Measurements from ENCODE around the gene SLC27A5. TPM values are rescaled to one million over a fixed set of nuclear protein-coding genes. Genes with fewer than 3 reads are reported as not detected.

Gene SLC27A5
- total and polyA plus RNA-seq, 2 of the 13 experiments (the other 11 are each of a cell fraction or from before 2014, with no cell fraction given): 30.3 to 40.2 TPM

DNA sequence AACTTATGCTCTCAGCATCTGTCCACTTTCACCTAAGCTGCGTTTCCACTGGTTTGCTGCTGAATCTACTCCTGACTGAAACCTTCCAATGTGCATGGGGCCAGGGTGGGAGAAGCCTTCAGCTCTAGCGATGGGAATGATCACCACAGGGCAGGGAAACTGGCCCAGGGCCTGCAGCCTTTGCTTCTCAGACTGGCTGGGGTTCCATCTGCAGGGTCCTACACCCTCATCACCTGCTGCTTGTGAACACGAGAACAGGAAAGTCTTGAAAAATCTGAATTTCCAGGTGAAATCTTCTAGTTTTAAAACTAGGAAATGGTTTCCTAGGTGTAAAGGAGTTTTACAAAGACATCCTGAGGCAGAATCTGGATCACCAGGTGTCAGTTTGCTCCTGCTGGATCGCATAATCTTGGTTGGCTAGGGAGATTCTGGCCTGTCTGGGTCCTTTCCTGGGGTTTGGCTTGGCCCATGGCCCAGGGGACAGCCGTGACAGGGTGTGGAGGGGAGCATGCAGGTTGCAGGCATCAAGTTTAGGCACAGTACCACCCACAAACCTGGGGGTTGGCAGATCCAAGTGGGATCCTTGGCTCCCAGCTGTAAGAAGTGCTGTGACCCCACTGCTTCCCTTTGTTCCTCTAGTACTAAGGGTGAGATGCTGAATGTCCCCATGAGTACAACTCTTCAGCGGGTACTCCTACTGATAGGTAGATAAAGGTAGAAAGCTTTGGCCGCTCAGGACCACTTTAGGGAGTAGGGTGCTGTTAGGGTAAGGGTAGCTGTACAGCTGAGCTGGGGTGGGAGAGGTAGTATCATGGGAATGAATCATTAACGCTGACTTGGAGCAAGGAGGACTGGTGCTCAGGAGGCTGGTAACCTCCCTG, 48.5 kb upstream of the SLC27A5 start (continued):
- TF ChIP-seq, protein P1, sequence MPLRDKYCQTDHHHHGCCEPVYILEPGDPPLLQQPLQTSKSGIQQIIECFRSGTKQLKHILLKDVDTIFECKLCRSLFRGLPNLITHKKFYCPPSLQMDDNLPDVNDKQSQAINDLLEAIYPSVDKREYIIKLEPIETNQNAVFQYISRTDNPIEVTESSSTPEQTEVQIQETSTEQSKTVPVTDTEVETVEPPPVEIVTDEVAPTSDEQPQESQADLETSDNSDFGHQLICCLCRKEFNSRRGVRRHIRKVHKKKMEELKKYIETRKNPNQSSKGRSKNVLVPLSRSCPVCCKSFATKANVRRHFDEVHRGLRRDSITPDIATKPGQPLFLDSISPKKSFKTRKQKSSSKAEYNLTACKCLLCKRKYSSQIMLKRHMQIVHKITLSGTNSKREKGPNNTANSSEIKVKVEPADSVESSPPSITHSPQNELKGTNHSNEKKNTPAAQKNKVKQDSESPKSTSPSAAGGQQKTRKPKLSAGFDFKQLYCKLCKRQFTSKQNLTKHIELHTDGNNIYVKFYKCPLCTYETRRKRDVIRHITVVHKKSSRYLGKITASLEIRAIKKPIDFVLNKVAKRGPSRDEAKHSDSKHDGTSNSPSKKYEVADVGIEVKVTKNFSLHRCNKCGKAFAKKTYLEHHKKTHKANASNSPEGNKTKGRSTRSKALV (CRISPR knock-in tag; IDR thresholded peaks at IDR 0.05): no peak
- TF ChIP-seq ZNF138 (CRISPR knock-in tag; IDR thresholded peaks at IDR 0.05; ENCODE audit: low read depth) (0 out of 2 replicates have a peak, but pooled peaks have one; percentile 8), ETV6 (CRISPR knock-in tag; conservative IDR thresholded peaks at IDR 0.05) (no peak)

DNA sequence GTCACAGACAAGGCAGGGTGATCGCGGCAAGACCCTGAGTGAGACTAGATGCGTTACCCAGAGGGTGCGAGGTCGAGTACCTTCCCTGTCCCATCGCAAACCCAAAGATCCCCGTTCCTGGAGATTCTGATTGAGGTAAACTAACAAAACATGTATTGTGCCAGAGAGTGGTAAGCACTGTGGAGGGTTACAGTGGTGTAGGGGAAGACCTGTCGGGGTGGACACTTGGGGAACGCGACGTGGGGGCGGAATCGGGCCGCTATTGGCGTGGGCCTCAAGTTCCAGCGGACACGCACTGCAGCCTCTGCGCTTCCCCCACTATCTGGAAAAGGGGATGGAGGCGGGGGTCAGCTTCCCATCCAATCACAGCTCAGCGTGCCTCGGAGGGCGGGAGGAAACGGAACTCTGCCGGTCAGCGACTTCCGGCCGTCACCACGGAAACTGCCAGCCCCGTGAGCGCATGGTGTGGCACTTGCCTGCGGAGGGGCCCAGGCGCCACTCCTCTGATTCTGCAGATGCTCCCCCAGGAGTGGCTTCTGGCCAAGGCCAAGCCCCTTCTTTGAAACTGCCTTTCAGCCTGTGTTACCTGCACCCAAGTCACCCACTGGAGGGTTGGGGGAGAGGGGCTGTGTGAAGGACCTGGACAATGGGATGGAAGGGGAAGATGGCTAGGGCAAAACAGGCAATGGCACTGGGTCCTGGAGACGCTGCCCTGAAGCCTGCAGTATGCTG, 47.6 kb upstream of the SLC27A5 start:
- H3K4me1 ChIP-seq (ENCODE audit: insufficient read depth, low read length): peaks cover 33% of the 10 kb centered on the region
- peak overlapping the region; percentile 96 for H3K27ac ChIP-seq (ENCODE audit: extremely low read length, insufficient read depth, low read length)
- peaks cover 8 to 9% of the 10 kb centered on the region in 2 experiments; a peak in 4 of 5 replicates for H3K36me3 ChIP-seq (replicated peaks in 1 of 2; ENCODE audit: control insufficient read depth in 1 of 2, insufficient read depth in 2 of 2, low read length in 2 of 2)
- intact Hi-C loops (cut with micrococcal nuclease; ENCODE audit: unreplicated experiment) (no loop called here), in situ Hi-C loops (cut with HindIII; ENCODE audit: extremely low pct_ligation_motif_present, low pct_unique_long_range_greater_than_20kb) (no loop called here)
- peak overlapping the region; percentile 71 to 84 (median 84) for H3K4me3 ChIP-seq (replicated peaks in 1 of 3; ENCODE audit: insufficient read depth in 1 of 3, low read depth in 2 of 3, low read length in 3 of 3)
- no peaks in the 10 kb centered on the region for H3K27me3 ChIP-seq (ENCODE audit: control insufficient read depth in 1 of 2, insufficient read depth in 2 of 2, low read length in 2 of 2)
- peak overlapping the region; percentile 95 for H3K4me2 ChIP-seq (ENCODE audit: low read depth, low read length)
- H3K79me2 ChIP-seq (ENCODE audit: insufficient read depth, low read length): peaks cover 32% of the 10 kb centered on the region
- 3% methylated on average over 16 of the region's 33 CpGs for whole genome bisulfite sequencing (ENCODE audit: low lambda C conversion rate)
- TSS peak; percentile 70 for BruUV-seq (replicated peaks)
- H3K9me3 ChIP-seq (ENCODE audit: low read length): no peaks in the 10 kb centered on the region
- no peaks in the 10 kb centered on the region for H4K20me1 ChIP-seq (ENCODE audit: insufficient read depth, low read length)
- peak; percentile 76 for ATAC-seq
- H2AFZ ChIP-seq (ENCODE audit: low read length): no peak overlapping the region
- ChIA-PET CTCF (ENCODE audit: low intra/inter-chr PET ratio, low total read pairs) (no interaction called here), POLR2A (interaction anchor here (1.0 to 3.9 kb wide), 14 partner anchors 9 to 197 kb away, joined by 3 to 42 read pairs (median 8); partner anchors contain the start of genes MZF1, SLC27A5, TRIM28 and ZBTB45)
- H3K9ac ChIP-seq (ENCODE audit: insufficient read depth, low read depth, low read length): peak overlapping the region; percentile 98
- FAIRE-seq: peak; percentile 95
- peak; percentile 92 for DNase-seq (ENCODE audit: low spot score)
- TF ChIP-seq ZKSCAN8 (CRISPR knock-in tag; IDR thresholded peaks at IDR 0.05; ENCODE audit: borderline replicate concordance) (0 out of 2 replicates have a peak, but pooled peaks have one; percentile 22), CC2D1A (CRISPR knock-in tag; IDR thresholded peaks at IDR 0.05) (no peak), CREB1 (IDR thresholded peaks at IDR 0.05) (peak; percentile 22; the same call in 1 of the 2 replicates), CREB1 (CRISPR knock-in tag; IDR thresholded peaks at IDR 0.05) (peak; percentile 72), ARNTL (CRISPR knock-in tag; IDR thresholded peaks at IDR 0.05) (no peak; the same call in none of the 2 replicates), NKX3-1 (CRISPR knock-in tag; IDR thresholded peaks at IDR 0.05) (no peak; the same call in 1 of the 2 replicates), PHF5A (CRISPR knock-in tag; IDR thresholded peaks at IDR 0.05; ENCODE audit: low read depth, unreplicated experiment) (peak; percentile 35), ZNF629 (CRISPR knock-in tag; conservative IDR thresholded peaks at IDR 0.05) (no peak), ZNF350 (CRISPR knock-in tag; IDR thresholded peaks at IDR 0.05; ENCODE audit: borderline replicate concordance, low read depth) (peak; percentile 55; the same call in 1 of the 2 replicates), ZNF83 (CRISPR knock-in tag; IDR thresholded peaks at IDR 0.05; ENCODE audit: borderline replicate concordance) (no peak), NAIF1 (CRISPR knock-in tag; IDR thresholded peaks at IDR 0.05; ENCODE audit: borderline replicate concordance) (peak; percentile 65; the same call in 1 of the 2 replicates)
- TF ChIP-seq, protein P2, sequence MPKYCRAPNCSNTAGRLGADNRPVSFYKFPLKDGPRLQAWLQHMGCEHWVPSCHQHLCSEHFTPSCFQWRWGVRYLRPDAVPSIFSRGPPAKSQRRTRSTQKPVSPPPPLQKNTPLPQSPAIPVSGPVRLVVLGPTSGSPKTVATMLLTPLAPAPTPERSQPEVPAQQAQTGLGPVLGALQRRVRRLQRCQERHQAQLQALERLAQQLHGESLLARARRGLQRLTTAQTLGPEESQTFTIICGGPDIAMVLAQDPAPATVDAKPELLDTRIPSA (CRISPR knock-in tag; IDR thresholded peaks at IDR 0.05; ENCODE audit: borderline replicate concordance): no peak
- TF ChIP-seq, protein P3, sequence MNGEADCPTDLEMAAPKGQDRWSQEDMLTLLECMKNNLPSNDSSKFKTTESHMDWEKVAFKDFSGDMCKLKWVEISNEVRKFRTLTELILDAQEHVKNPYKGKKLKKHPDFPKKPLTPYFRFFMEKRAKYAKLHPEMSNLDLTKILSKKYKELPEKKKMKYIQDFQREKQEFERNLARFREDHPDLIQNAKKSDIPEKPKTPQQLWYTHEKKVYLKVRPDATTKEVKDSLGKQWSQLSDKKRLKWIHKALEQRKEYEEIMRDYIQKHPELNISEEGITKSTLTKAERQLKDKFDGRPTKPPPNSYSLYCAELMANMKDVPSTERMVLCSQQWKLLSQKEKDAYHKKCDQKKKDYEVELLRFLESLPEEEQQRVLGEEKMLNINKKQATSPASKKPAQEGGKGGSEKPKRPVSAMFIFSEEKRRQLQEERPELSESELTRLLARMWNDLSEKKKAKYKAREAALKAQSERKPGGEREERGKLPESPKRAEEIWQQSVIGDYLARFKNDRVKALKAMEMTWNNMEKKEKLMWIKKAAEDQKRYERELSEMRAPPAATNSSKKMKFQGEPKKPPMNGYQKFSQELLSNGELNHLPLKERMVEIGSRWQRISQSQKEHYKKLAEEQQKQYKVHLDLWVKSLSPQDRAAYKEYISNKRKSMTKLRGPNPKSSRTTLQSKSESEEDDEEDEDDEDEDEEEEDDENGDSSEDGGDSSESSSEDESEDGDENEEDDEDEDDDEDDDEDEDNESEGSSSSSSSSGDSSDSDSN (CRISPR knock-in tag; IDR thresholded peaks at IDR 0.05): peak; percentile 54; the same call in 1 of the 2 replicates

Measured in HepG2 (cell line).